ENCODE measurements around the gene CYGB. TPM values are rescaled to one million over a fixed set of nuclear protein-coding genes. Genes with fewer than 3 reads are reported as not detected.

The CYGB gene
- 1.4 and 3.5 TPM in 2 replicates for total RNA-seq (2014; rRNA removed; shearing (Covaris generic))

DNA sequence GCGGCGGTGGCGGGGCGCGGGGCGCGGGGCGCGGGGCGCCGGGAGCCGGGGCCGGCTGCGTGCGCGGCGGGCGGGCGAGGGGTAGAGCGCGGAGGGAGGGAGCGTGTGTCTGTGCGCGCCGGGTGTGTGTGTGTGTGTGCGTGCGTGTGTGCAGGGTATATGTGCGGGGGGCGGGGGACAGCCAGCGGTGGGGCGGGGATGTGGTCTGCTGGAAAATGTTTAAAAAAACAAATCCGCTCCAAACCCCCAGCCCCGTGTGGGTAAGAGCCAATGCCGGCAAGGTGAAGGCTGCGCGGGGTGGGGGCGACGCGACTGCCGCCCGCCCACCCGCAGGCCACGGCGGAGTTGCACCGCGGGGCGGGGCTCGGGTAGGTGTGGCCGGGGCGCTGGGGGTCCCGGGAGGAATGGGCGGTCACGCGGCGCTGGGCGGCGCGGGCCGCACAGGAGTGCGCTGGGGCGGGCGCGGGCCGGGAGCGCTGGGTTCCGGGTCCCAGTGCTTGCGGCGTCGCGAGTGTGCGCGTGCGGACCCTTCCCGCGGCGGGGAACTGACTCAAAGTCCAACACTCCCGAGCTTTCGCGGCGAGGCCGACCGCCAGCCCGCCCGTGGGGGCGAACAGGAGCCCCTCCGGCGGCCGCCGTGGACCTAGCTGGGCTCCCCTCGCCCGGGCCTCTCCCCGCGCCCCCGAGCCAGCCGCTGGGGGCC, at the start of gene CYGB:
CYGB (minus strand) TSS at position 132 of the 703 bp plus-strand sequence. CDS start 167 bp downstream, outside the sequence.
- Histone ChIP-seq H3K4me3 (ENCODE audit: insufficient read depth, low read depth, low read length) (peak within 1 kb of the TSS; percentile 61), H3K27me3 (ENCODE audit: control insufficient read depth, insufficient read depth, low read length) (peaks cover 39% of the 10 kb centered on the region), H3K36me3 (replicated peaks; ENCODE audit: control insufficient read depth, insufficient read depth, low read length) (no peaks in the 10 kb centered on the region)
- DNase-seq: peak; percentile 90

DNA sequence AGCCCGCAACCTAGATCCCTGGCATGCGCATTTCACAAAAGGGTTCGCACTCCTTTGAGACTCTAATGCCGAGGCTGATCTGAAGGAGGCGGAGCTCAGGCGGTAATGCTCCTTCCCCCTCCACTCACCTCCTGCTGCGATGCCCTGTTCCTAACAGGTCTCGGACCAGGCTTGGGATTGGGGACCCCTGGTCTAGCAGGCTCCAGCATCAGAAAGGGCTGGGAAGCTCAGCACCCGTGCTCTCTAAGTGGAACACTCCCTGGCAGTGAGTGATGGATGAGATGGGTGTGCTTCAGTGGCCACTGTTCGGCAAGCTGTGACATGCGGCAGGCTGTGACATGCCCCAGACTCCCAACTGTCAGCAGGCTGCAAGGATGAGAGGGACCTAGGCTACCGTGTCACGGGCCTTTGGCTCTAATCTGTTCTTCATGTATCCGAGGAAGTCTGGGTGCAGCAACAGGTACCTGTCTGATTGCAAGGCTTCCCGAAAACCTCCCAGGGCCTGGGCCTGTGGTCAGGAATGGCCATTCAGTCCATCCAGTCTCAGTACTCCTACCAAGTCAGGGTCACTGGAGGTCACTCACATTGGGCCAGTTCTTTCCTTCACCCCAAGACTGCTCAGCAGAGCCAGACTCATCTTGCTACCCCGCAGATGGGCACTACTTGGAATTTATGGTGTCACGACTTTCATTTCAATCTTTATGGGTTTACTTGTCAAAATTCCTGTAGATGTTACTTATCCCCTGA, 49.4 kb upstream of the CYGB start:
- Histone ChIP-seq H3K36me3 (replicated peaks; ENCODE audit: control insufficient read depth, insufficient read depth, low read length) (no peaks in the 10 kb centered on the region), H3K27me3 (ENCODE audit: control insufficient read depth, insufficient read depth, low read length) (peaks cover 46% of the 10 kb centered on the region), H3K4me3 (ENCODE audit: insufficient read depth, low read depth, low read length) (no peak overlapping the region)
- peak; percentile 41 for DNase-seq

DNA sequence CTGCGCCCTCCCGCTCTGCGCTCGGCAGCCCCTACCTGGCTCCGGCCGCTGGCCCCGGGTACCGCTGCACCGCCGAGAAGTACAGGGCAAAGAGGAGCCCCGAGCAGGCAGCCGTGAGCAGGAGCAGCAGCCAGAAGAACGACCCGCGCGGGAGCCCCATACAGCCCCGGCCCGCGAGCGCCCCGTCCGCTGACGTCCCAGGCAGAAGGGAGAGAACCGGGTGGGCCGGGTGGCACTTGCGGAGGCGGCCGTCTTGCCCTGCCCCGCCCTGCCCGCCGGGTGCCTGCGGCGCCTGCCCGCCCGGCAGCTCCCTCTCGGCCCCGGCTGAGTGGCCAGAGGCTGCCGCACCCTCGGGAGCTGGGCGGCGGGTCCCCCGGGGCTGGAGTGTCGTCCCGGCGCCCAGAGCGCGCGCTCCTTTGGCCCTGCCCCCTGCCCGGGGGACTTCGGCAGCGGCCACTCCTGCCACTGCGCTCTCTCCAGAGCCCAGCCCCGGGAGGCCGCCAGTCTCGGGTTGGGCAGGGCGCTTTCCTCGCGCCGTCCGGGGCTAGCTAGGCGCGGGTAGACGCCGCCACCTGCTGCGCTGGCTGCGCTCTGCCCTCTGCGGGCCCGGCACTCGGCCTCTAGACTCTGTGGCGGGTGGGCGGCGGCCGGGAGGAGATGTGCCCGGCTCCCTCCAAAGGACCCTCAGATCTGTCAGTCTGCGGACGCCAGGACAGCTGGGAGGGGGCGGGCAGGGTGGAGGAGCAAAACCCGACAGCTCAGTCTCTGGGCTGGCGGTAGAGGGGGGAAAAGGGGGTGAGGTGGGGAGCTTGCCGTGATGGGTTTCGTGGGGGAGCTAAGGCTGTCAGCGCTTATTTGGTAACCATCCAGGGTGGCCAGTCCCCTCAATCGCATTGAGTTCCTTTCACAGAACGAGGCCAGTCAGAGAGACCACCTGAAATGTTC, 48.4 kb upstream of the CYGB start, which contains the start of gene ST6GALNAC2:
ST6GALNAC2 (minus strand) TSS at position 212 of the 945 bp plus-strand sequence; CDS start at position 160, 52 bp downstream.
- Histone ChIP-seq H3K36me3 (replicated peaks; ENCODE audit: control insufficient read depth, insufficient read depth, low read length) (no peaks in the 10 kb centered on the region), H3K4me3 (ENCODE audit: insufficient read depth, low read depth, low read length) (peak within 1 kb of the TSS; percentile 59), H3K27me3 (ENCODE audit: control insufficient read depth, insufficient read depth, low read length) (peaks cover 48% of the 10 kb centered on the region)
- DNase-seq: peak; percentile 84

DNA sequence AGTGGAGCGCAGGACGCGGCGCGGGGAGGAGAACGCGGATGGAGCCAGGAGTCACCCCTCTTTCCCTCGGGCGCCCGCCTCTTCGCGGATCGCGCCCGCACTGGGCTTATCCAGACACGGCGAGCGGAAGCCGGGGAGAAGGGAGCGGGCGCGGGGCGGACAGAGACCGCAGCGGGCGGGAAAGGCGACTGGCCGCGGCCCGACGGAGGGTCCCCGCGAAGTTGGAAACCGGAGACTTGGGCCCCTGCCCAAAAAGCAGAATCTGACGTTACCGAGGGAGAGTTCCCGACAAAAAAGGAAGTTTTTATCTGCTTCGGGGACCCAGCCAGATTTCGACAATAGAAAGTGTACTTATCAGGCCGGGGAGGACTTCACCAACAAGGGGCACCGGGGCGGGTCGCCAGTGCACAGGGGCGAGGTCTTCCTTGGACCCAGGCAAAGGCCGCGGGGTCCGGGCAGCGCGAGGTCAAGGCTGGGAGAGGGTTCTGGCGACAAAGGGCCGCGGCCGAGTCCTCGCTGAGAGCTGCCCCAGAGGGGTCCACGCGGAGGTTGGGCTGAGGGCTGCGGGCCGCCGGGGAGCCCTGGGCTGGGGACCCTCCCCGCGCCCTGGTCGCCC, 47.6 kb upstream of the CYGB start:
- DNase-seq: peak; percentile 84
- H3K36me3 ChIP-seq (replicated peaks; ENCODE audit: control insufficient read depth, insufficient read depth, low read length): no peaks in the 10 kb centered on the region
- peaks cover 49% of the 10 kb centered on the region for H3K27me3 ChIP-seq (ENCODE audit: control insufficient read depth, insufficient read depth, low read length)
- peak overlapping the region; percentile 59 for H3K4me3 ChIP-seq (ENCODE audit: insufficient read depth, low read depth, low read length)

DNA sequence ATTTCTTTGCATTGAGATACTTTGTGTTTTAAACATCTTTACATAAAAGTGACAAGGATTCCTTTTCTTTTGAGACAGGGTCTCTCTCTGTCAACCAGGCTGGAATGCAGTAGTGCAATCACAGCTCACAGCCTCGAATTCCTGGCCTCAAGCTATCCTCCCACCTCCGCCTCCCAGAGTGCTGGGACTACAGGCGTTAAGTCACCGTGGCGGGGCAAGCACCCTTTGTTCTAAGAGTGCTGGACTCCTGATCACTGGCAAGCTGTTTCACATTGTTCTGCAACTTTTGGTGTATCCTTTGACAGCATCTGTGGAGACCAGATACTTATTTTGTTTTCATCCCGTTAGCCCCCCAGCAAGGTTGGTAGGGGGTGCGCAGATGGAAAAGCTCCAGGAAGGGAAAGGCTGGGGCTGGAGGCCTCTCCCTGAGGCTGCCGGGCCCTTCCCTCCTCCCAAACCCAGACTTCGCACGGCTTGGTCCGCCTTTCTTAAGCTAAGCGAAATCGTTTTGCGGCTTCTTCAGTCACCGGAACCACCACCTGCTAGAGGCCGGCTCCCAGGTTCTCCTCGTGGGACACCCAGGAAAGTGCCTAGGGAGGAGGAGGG, 47.0 kb upstream of the CYGB start:
- peaks cover 49% of the 10 kb centered on the region for H3K27me3 ChIP-seq (ENCODE audit: control insufficient read depth, insufficient read depth, low read length)
- H3K4me3 ChIP-seq (ENCODE audit: insufficient read depth, low read depth, low read length): peak overlapping the region; percentile 59
- H3K36me3 ChIP-seq (replicated peaks; ENCODE audit: control insufficient read depth, insufficient read depth, low read length): no peaks in the 10 kb centered on the region
- DNase-seq: no peak

DNA sequence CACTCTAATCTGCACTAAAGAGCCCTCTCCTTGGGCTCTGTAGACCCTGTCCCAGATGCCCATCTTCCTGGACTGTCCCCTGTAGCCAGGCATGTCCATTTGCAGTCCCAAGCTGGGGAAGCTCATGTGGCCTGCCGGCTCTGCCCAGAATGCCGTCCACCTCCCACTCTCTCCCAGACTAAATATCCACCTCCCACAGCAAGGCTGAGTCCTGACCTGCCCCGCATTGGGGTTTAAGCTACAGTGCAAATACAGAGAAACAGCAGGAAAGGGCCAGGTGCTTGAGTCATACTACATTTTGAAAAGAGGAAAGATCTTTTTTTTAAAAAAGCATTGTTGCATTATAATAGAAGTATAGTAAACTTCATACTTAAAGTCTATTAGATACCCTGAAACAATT, 45.2 kb upstream of the CYGB start:
- no peak for DNase-seq
- Histone ChIP-seq H3K36me3 (replicated peaks; ENCODE audit: control insufficient read depth, insufficient read depth, low read length) (no peaks in the 10 kb centered on the region), H3K4me3 (ENCODE audit: insufficient read depth, low read depth, low read length) (no peak overlapping the region), H3K27me3 (ENCODE audit: control insufficient read depth, insufficient read depth, low read length) (peaks cover 42% of the 10 kb centered on the region)

GRCh38 chr17:76581515-76581914, 44.0 kb upstream of the CYGB start:
- Histone ChIP-seq H3K27me3 (ENCODE audit: control insufficient read depth, insufficient read depth, low read length) (peaks cover 33% of the 10 kb centered on the region), H3K4me3 (ENCODE audit: insufficient read depth, low read depth, low read length) (no peak overlapping the region), H3K36me3 (replicated peaks; ENCODE audit: control insufficient read depth, insufficient read depth, low read length) (no peaks in the 10 kb centered on the region)
- DNase-seq: no peak

DNA sequence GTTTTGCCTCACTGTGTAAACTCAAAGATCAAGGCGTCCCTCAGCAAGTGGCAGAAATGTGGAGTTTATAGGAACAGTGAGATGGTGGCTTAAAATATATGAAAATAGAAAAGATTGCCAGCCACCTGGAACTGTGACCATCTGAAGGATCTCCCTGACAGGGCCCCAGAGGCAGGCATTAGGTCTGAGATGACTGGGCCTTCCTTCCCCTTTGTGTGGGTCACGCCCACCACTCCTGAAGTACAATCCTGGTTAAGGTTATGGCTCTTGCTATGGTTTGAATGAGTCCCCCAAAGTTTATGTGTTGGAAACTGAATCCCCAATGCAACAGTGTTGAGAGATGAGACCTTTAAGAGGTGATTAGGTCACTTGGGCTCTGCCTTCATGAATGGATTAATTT, 41.8 kb upstream of the CYGB start:
- H3K27me3 ChIP-seq (ENCODE audit: control insufficient read depth, insufficient read depth, low read length): peaks cover 11% of the 10 kb centered on the region
- H3K36me3 ChIP-seq (replicated peaks; ENCODE audit: control insufficient read depth, insufficient read depth, low read length): no peaks in the 10 kb centered on the region
- no peak for DNase-seq
- H3K4me3 ChIP-seq (ENCODE audit: insufficient read depth, low read depth, low read length): no peak overlapping the region

- Histone ChIP-seq H3K36me3 (replicated peaks; ENCODE audit: control insufficient read depth, insufficient read depth, low read length) (no peaks in the 10 kb centered on the region), H3K27me3 (ENCODE audit: control insufficient read depth, insufficient read depth, low read length) (peaks cover 5% of the 10 kb centered on the region; the same call in 1 of the 2 replicates), H3K4me3 (ENCODE audit: insufficient read depth, low read depth, low read length) (no peak overlapping the region)
- no peak for DNase-seq
Measured at GRCh38 chr17:76578376-76578775, 40.9 kb upstream of the CYGB start.

DNA sequence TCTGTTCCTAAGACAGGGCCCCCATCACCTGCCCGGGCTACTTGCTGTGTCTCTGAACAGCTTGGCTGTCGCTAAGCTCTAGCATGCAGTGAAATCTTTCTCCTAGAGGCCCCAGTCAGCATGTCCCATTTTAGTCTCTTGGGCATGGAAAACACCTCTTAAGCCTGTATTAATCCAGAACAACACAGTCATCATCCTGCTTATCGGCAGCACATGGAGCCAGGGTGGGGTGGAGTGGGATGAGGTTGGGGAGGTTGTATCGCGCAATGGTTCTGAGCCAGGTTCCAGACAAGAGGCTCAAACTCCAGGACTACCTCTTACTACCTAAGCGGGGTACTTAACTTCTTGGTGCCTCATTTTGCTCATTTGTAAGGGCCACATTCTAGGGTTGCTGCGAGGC, 40.4 kb upstream of the CYGB start:
- Histone ChIP-seq H3K27me3 (ENCODE audit: control insufficient read depth, insufficient read depth, low read length) (peaks cover 5% of the 10 kb centered on the region; the same call in 1 of the 2 replicates), H3K36me3 (replicated peaks; ENCODE audit: control insufficient read depth, insufficient read depth, low read length) (no peaks in the 10 kb centered on the region), H3K4me3 (ENCODE audit: insufficient read depth, low read depth, low read length) (no peak overlapping the region)
- DNase-seq: no peak

GRCh38 chr17:76576189-76576588, 38.7 kb upstream of the CYGB start:
- DNase-seq: no peak
- H3K4me3 ChIP-seq (ENCODE audit: insufficient read depth, low read depth, low read length): no peak overlapping the region
- H3K36me3 ChIP-seq (replicated peaks; ENCODE audit: control insufficient read depth, insufficient read depth, low read length): no peaks in the 10 kb centered on the region
- peaks cover 3% of the 10 kb centered on the region; the same call in 1 of the 2 replicates for H3K27me3 ChIP-seq (ENCODE audit: control insufficient read depth, insufficient read depth, low read length)

DNA sequence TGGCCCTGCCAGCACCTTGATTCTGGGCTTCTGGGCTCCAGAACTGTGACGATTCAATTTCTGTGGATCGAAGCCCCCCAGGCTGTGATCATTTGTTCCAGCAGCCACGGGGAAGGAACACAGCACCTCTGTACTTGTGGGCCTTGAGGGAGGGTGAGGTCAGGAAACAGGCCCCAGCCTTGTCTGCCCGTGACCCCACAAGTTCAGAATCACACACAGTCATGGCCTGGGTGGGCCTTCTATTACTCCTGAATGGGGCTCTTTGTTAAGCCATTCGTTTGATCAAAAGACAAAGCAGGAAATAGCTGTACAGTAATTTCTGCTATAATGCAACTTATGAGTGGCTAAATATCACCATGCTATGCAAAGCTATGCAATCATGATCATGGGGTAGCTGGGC, 38.1 kb upstream of the CYGB start:
- Histone ChIP-seq H3K36me3 (replicated peaks; ENCODE audit: control insufficient read depth, insufficient read depth, low read length) (no peaks in the 10 kb centered on the region), H3K27me3 (ENCODE audit: control insufficient read depth, insufficient read depth, low read length) (no peaks in the 10 kb centered on the region), H3K4me3 (ENCODE audit: insufficient read depth, low read depth, low read length) (no peak overlapping the region)
- no peak for DNase-seq

- no peak overlapping the region for H3K4me3 ChIP-seq (ENCODE audit: insufficient read depth, low read depth, low read length)
- H3K27me3 ChIP-seq (ENCODE audit: control insufficient read depth, insufficient read depth, low read length): no peaks in the 10 kb centered on the region
- DNase-seq: no peak
- H3K36me3 ChIP-seq (replicated peaks; ENCODE audit: control insufficient read depth, insufficient read depth, low read length): no peaks in the 10 kb centered on the region
Measured at GRCh38 chr17:76574166-76574565, 36.7 kb upstream of the CYGB start.

Measured in H7 (cell line).